GM12891 (cell line): ENCODE measurements around the gene ACADSB.

Experiments
- POLR2A ChIP-seq: IDR thresholded peaks from 2 replicates; pipeline ENCODE4 v1.6.1; 2011; ENCODE audit warnings: low read depth, low read length, control low read depth
- POLR2AphosphoS5 ChIP-seq: IDR thresholded peaks from 2 replicates; pipeline ENCODE4 v1.6.1; 2011; ENCODE audit warnings: low read depth, low read length, control low read depth
- TAF1 ChIP-seq: IDR thresholded peaks from 2 replicates; pipeline ENCODE4 v1.6.1; 2011; ENCODE audit warnings: low read depth, low read length, control low read depth

DNA sequence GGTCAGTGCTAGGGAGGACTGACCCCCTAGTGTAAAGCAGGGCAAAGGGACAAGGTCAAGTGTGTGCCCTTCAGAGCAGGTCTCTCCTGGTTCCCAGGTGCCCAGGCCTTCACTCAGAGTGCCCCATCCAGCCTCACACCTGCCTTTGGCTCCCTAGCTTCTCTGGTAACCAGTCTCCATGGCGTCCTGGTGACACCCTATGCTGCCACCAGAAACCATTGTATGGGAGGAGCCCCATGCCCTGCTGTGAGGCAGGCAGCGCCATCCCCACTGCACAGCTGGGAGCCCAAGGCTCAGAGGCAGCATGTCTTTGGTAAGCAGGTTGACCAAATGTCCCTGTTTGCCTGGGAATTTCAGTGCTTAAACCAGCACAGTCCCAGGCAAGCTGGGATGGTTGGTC is 93.9 kb downstream of the ACADSB start:
- TF ChIP-seq TAF1 = no peak
- no peak for TF ChIP-seq POLR2A
- TF ChIP-seq POLR2AphosphoS5 = no peak
